HG03457 (cell line): Measurements from ENCODE around the gene MYO1B.

Experiments
- ATAC-seq: cut with Tn5 transposase; IDR thresholded peaks from one replicate; pipeline ENCODE4 v1.9.1; 2021; ENCODE audit warnings: moderate number of reproducible peaks; ENCODE audit not compliant: unreplicated experiment

The MYO1B gene

DNA sequence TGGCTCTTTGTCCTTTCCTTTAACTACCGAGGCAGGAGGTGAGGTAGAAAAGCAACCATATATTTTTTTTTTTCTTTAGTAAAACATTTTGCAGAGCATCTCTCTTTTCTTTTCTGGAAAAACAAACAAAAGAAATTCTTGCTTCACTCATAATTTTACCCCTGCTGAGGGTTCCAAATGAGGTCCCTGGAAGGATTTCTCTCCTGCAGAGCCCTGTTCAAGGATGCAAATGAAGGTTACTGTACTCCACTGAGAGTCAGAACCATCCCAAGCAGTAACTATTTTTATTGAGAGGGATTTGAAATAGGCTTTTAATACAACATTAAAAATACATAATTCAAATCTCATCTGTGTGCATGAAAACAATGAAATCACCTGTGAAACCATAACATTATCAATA lies 19.5 kb upstream of the MYO1B start:
- ATAC-seq: no peak

DNA sequence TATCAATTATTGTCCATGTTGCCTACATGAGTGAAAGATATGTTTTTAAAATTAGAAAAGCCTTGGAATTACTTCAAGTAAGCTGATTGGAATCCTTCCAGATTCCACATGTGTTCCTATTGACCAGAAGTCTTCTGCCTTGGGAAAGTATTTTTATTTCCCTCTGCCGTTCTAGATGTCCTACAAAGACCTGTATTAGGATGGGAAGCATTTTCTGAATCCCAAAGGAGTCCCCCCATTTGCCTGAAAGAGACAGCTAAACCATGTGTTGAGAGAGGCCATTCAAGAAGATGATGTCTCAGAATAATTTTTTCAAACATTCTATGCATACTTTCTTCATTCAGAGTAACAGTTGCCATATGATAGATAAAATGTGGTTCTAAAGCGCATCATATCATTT lies 19.0 kb upstream of the MYO1B start:
- no peak for ATAC-seq

DNA sequence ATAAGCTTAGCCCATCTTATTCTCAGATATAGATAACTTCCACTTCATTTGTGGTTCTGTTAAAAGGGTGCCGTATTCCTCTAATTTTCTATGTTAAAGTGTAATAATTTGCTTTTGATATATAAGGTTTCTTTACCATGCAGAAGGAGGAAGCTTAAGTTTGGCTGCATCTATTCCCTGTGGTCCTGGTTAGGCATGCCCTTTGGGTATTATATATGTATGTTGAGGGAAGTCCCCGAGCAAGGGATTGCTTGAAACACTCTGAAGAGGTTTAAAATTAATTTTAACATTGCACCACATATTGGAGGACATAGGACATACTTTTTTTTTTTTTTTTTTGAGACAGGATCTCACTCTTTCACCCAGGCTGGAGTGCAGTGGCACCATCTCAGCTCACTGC lies 16.9 kb upstream of the MYO1B start:
- no peak for ATAC-seq

DNA sequence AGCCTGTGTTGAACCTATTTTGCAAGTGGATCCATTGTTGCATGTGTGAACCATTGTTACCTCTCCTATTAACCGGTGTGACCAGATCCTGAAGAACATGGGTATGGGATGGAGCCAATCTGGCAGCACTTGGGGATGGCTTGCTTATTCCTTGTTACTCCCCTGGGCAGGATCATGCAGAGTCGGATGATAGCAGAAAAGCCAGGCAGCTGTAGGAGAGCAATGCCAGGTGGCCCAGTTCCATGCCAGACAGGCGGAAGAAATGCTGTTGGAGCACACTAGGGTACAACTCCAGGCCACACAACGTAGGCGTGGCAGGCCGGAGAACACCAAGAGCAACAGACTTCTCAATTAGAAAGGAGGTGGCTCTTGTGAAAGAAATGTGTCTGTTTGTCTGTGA lies 16.3 kb upstream of the MYO1B start:
- no peak for ATAC-seq

DNA sequence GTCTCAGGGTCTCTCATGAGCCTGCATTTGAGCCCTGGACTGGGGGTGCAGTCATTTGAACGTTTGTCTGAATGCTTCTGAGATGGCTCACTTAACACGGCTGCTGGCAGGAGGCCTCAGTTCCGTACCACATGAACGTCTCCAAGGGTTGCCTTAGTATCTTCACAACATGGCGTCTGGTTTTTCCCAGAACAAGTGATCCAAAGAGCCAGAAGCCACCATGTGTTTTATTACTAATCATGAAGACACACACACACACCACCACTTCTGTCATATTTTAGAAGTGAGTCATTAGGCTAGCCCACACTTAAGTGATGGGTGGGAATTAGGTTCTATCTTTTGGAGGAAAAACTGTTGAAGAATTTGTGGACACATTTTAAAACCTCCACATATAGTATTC lies 15.0 kb upstream of the MYO1B start:
- ATAC-seq: no peak

DNA sequence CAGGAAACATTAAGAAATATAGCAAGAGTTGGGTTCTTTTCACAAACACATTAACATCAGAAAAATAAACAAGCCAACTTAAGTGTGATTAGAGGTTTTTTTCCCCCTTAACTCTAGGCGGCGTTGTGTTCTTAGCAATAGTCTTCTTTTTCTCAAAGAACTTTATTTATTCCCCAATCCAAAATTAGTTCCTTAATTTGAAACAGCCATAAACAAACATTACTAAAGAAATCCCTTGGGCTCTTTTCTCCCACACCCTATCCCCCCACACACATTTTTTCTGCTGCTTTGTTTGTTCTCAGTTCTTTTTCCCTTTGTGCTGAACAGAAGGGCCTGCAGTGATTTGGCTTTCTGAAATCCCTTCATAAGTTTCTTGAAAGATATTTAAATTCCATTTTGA lies 13.2 kb upstream of the MYO1B start:
- no peak for ATAC-seq

DNA sequence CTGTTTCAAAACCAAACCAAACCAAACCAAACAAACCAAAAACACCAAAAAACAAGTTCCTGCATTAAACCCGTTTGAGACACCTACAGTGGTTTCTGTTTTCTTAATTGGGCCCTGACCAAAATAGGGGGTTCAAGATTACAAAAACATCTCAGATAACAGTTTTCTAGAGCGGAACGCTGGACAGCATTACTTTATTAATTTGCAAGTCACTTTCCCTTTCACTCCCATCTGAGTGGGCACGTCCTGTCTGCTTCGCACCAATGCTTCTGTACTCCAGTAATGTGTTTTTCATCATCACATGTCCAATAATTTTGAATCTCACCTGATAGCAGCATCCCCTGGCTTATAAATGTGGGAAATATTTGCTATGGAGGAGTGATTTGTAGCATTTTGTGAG lies 11.7 kb upstream of the MYO1B start:
- no peak for ATAC-seq

DNA sequence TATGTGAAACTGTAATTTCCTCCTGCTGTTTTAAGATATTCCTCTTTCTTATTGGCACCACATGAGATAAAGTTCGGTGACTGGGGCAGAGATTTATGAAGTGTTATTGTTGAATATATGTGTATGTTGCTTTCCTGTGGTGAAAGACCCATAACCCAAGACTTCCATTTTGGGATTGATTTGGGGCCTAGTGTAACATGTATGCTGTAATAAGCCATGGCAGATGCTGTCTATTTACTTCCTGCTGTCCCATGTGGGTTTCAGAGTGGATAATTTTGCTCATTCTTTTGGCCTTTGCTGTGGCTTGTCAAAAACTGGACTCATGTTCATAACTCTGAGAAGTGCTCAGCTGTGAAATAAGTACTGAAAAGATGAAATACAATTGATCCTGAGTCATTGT lies 10.8 kb upstream of the MYO1B start:
- no peak for ATAC-seq

DNA sequence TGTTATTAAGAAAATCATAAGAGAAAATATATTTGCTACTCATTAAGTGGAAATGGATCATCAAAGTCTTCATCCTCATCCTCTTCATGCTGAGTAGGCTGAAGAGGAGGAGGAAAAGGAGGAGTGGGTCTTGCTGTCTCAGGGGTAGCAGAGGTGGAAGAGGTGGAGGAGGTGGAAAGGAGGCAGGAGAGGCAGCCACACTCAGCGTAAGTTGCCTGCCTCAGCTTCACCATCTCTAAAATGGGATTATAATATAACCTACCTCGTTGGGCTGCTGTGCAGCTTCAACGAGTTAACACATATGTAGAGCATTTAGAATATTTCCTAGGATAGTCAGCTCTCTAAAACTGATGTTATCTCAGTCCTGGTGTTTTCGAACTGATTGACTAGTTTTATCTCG lies 4.3 kb upstream of the MYO1B start:
- ATAC-seq: no peak

DNA sequence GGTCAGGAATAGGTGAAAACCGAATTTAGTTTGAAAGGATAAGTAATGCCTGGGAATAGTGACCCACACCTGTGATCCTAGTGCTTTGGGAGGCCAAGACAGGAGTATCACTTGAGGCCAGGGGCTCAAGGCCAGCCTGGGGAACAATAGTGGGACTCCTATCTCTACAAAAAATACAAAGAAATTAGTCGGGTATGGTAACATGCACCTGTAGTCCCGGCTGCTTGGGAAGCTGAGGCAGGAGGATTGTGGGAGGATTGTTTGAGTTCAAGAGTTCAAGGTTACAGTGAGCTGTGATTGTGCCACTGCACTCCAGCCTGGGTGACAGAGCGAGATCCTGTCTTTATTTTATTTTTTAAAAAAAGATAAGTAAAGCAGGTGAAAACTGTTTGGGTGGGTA lies 3.8 kb upstream of the MYO1B start:
- ATAC-seq: no peak

DNA sequence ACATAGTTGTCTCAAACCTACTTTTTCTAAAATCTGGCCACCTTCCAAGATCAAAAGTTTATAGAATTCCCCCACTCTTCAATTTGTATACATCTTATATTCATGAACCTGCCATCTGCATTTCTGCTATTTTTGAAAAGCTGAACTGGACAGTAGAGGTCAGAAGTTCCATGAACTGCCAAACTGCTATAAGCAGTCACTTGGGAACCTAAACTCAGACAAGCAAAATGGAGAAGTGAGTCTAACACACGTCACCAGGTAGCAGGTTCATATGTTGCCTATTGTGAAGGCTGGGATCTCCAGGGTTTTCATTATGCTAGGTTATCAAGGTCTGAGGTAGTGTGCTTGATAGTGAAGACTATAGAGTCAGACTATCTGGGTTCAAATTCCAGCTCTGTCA lies 2.0 kb upstream of the MYO1B start:
- no peak for ATAC-seq

DNA sequence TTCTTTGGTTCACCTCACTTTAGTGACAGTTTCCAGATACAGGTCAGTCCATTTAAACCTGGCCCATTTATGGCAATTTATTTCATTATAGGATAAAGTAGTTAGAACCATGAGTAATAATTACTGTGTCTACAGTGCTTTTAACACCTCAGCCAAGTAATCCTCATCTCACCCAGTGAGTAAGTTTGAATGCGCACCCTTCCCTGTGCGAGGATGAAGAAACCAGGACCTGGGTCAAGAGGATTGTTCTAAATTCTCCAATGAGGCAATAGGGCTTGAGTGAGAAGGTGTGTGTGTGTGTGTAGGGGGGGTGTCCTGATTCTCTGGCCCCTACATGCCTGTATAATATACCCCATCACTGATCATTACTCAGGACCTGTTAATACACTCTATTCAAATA lies 854 bp upstream of the MYO1B start:
- ATAC-seq: no peak

DNA sequence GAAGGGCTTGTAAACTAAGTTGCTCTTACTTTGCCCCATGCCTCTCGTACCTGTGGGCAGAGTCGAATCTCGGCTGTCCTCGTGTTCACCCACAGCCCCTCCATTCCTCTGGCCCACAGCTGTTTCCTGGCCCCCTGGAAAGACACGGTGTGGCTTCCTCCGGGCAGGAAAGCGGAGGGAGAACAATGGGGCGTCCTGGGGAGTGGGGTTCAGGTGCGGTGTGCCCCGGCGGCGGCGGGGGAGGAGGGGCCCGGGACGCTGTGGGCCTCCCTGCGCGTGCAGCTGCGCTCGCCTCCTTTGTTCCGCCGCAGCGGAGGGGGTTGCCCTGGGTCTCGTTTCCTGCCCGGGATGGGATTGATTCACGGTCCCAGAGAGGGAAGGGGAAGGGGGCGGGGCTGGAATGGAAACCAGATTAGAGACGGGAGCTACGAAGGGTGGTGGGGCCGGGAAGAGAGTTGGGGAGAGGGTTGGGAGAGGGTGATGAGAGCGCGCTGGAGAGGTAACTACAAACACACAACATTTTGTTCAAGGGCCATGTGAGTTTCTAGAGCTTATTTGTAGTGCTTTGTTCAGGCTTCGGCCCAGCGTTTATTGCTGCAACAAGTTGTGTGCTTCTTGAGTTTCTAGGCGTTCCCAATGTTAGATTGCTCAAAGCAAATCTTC lies 796 bp downstream of the MYO1B start:
- ATAC-seq: no peak

DNA sequence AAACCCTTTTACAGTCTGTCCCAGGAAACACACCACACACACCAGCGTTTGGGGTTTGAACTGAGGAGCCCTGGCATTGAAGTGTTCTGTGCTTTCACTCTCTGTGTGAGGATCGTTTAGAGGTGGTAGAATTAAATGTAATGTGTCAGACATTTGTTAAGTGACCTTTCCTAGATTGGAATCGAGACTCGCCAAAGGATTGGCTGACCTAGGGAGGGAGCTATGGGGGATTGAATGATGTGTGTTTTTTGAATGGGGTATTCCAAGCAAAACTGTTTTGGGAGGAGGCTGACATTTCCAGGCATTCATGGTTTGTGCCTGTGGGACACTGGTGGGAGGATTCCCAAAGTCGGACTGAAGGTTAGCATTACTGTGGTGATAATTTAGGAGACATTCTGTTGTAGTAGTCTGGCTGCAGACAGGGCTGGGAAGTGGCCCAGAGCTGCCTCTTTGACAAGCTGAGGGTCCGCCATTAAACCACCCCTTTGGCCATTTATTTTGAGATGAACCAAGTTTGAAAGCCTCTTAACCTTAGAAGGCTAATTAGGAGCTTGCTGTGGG lies 1.7 kb downstream of the MYO1B start:
- no peak for ATAC-seq

DNA sequence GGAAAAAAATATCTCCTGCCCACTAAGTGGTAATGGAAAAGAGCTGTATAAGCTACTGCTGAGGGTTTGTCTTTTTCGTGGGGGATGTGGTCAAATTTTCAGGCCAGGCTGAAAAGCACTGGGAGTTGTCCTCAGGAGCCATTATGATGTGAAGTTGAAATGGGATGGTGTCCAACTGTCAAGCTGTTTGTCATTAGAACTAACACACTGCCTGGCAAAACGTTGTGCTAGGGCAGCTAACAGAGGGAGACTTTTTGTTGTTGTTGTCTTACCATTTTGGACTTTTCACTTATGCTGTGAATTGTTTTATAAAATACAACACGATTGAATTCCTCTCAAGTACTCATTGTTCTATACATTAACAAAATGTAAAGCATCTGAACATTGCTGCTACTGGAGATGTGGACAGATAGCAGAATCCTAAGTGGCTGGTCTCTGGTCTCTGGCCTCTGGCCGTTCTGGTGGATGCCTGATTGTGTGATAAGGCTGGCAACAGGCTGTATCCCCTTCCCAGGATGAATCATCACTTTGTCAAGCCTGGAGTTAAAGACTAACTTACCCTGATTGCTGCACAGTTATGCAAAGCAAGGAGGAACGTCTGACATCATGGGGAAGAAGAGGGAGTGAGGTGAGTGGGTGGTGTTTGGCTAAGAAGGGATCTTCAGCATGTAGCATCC lies 2.3 kb downstream of the MYO1B start:
- peak; percentile 73 for ATAC-seq

DNA sequence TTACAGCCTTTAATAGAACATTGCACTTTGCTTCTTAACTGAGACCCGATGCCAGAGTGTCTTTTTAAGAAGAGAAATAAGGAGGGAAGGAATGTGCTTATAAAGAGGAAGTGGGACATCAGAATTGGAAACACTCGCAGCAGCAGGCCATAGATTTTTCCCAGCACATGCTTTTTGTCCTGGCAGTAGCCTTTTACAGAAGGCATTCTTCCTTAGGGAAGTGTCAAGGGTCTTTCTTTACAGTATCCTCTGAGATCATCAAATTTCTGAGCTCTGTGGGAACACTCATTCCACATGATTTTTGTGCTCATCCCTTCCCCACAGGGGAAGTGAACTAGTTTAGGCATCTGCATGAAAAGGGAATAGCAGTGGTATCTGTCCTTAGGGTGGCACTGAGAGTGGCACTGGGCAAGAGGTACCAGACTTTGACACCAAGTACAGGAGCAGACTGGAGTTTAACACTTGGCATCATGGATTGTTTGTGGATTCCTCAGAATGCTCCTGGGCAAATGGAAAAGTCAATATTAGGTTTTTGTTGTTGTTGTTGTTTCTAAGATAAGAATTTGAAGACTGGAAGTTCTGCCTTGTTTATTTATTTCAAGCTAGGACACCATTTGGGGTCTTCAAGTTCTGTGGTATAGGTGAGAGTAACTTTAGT lies 4.1 kb downstream of the MYO1B start:
- no peak for ATAC-seq

DNA sequence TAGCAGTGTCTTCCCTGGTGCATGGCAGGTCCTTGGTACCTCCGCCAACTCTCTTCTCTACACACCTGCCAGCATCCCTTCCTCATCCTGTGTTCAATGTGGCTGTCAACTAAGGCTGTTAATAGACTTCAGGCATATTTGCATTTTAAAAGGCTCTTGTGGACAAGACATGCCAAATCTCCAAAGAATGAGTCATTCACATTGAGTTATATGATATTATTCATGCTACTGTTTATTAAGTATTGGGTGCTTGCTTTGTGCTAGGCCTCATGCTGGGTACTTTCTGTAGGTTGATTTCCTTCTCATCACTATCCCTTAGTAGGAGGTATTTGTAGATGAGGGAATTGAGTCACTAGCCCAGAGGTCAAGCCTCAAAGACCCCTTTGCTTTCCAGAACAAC lies 5.2 kb downstream of the MYO1B start:
- ATAC-seq: no peak

DNA sequence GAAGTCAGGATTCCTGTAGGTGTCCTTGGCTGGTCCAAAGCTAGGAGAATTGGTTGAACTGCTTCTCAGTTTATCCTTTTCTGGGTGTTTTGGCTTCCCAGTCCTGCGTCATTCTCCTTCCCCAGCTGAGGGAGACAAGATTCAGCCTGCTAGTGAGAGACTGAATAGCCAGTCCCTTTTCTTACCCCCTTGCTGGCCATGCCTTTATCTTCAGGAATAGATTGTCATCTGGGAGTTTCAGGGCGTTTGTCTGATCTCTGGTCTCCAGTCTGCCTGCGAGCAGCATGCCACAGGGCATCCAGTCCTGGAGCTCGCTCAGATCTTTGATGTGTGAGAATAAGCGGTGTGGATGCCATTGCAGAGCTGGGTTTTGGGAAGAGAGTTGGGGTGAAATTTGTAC lies 5.8 kb downstream of the MYO1B start:
- no peak for ATAC-seq

DNA sequence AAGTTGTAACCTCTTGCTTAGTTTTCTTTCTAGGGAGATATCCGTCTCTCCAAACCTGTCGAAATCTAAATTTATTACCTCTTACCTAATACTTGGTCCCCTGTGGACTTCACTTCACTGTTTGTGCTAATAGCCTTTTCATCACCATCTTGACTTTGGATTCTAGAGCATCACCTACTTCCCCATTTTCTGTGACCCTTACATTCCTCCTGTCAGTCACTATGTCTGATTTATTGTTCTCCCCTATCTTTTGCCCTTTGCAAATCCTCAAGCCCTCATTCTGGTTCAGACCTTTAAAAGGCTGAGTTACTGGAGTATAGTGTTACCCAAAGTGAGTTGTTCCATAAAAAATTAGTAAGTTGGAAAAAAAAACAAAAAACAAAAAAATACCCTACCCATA lies 7.5 kb downstream of the MYO1B start:
- no peak for ATAC-seq

DNA sequence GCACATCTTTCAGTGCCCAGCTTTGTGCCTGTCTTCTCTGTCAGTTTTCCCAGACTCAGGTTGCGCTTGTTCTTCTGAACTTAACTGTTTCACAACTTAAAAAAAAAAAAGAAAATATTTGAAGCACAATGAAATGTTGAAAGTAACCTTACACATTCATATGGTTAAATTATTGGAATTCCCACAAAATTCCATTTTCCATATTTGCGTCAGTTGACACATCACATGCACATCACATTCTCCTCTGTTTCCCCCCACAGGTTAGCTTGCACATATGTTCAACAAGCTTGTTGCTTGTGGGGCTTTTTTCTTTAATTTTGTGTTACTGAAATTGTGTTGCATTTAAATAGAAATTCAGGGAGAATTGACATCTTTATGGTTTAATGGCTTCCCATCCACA lies 8.3 kb downstream of the MYO1B start:
- ATAC-seq: no peak

DNA sequence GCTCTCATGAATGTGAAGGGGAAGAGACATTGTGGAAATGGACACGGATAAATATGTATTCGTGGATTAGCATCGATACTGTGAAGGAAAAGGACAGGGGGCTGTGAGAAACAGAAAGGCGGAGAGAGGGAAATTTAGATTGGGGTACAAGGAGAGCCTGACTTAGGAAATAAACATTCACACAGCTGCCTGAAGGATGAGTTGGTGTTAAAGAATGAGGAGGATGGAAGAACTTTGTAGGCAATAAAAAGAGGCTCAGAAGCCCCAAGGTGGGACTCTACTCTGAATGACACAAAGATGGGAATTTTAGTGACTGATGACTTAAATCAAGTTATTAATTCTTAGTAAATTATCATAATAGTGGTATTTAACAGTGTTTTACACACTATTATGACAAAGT lies 10.1 kb downstream of the MYO1B start:
- ATAC-seq: no peak

DNA sequence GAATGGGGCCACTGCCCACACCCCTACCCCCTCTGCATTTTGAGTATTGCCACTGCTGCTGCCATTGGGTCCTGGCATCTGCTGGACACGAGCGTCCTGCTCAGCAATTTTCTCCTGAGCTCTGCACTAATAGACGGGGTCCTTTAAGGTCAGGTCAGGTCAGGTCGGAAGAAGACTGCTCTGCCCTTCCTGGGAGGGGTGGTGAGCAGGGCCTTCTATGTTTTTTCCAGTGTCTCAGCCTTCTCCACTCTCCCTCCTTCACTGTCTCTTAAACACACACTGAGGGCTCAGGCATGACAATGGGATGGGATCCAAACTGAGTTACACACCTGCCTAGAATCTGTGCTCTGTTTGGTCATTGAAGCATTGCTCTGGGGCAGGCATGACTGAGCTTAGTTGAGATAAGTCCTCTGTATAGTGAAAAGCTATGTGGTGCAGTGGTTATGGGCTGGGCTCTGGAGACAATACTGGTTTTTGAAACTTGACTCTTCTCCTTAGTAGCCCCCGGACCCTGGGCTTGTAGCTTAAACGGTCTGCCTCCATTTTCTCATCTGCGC lies 10.6 kb downstream of the MYO1B start:
- no peak for ATAC-seq
